Activated naive CD8-positive, alpha-beta T cell treated with anti-CD3 and anti-CD28 coated beads, Interleukin-2, amount 10 ng/mL, durations not matched to agents 7 days and 5 days (primary cell): ENCODE results near the gene FAM209B. TPM values are rescaled to one million over a fixed set of nuclear protein-coding genes. Genes with fewer than 3 reads are reported as not detected.

ENCODE experiments used
- ATAC-seq: fragments of 150-1000 bp; cut with Tn5 transposase; one replicate; pipeline ENCODE4 v1.10.0; 2021; ENCODE audit warnings: low read depth, moderate library complexity
- POLR2A ChIA-PET: fragments of 350-600 bp; sonication (Branson Sonifier 250); formaldehyde crosslinking; loops from one replicate; lab custom pipeline; 2021; ENCODE audit warnings: antibody characterized with exemption; lab: Charles Lee
- DNase-seq: peaks from one replicate; pipeline ENCODE4 v3.0.0; 2021
- H3K27ac Mint-ChIP-seq: one replicate; pipeline ENCODE4 v1.8.0; 2022; ENCODE audit warnings: mild to moderate bottlenecking, mixed read lengths
- H3K27me3 Mint-ChIP-seq: one replicate; pipeline ENCODE4 v1.8.0; 2022; ENCODE audit warnings: mild to moderate bottlenecking, moderate library complexity, mixed read lengths
- H3K36me3 Mint-ChIP-seq: one replicate; pipeline ENCODE4 v1.8.0; 2021; ENCODE audit warnings: mild to moderate bottlenecking, mixed read lengths
- H3K4me1 Mint-ChIP-seq: one replicate; pipeline ENCODE4 v1.8.0; 2021; ENCODE audit warnings: mixed read lengths
- H3K4me3 Mint-ChIP-seq: one replicate; pipeline ENCODE4 v1.8.0; 2022; ENCODE audit warnings: mild to moderate bottlenecking, moderate library complexity, mixed read lengths
- H3K9me3 Mint-ChIP-seq: one replicate; pipeline ENCODE4 v1.8.0; 2021; ENCODE audit warnings: mixed read lengths
- total RNA-seq, 2 experiments: library from RNA; stranded (reverse); gene quantifications; one replicate each; pipeline ENCODE4 v1.2.3, GENCODE V29; 2021

Gene FAM209B
- total RNA-seq, 2 experiments from 2014 or later = 1.1 to 1.8 TPM

DNA sequence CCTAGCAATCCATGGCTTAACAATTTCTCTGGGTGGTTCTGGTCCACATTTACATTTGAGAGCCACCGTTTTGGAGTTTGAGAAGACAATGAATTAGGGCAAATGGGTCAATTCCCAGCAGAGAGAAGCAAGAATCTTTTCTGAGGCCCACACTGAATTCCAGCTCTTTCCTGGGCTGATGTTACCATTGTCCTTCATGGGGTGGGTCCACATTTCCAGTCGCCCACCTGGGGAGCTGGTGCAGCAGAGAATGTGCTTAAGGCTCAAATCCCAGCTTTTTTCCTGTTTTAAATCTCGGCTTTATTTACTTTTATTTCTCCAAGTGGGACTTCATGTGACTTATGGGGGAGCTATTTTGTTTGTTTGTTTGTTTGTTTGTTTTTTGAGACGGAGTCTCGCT, 51.9 kb downstream of the FAM209B start:
- Mint-ChIP-seq H3K27ac (no peak overlapping the region), H3K4me1 (no peaks in the 10 kb centered on the region), H3K4me3 (no peak overlapping the region), H3K27me3 (peaks cover 6% of the 10 kb centered on the region), H3K36me3 (no peaks in the 10 kb centered on the region), H3K9me3 (no peaks in the 10 kb centered on the region)
- DNase-seq (no peak), ATAC-seq (no peak)
- POLR2A ChIA-PET = no interaction called here

Other genes with a start within 250 kb of the FAM209B start
- 10 to 100 TPM; 10.9 to 13.6 TPM for gene FAM210B, start 174.3 kb upstream of the FAM209B start, total RNA-seq
- gene AURKA, start 141.0 kb upstream of the FAM209B start, total RNA-seq = 10 to 100 TPM; 52.4 to 60.1 TPM
- gene CSTF1, start 140.6 kb upstream of the FAM209B start, total RNA-seq = 10 to 100 TPM; 55.7 to 58.3 TPM
- 10 to 100 TPM; 14.2 to 18.7 TPM for gene CASS4, start 121.0 kb upstream of the FAM209B start, total RNA-seq
- gene RTF2, start 64.6 kb upstream of the FAM209B start, total RNA-seq = 100 to 1,000 TPM in 1 of 2 experiments, 10 to 100 TPM in 1; 99.8 to 101 TPM
- gene FAM209A, start 8.5 kb upstream of the FAM209B start, total RNA-seq = 1 to 10 TPM; 3.3 to 4.1 TPM
- not detected for gene TFAP2C, start 96.1 kb downstream of the FAM209B start, total RNA-seq